NCI-H345 treated with DMSO at 0.1 percent for 48 hours (cell line): ENCODE measurements around the gene IL2RA.

Experiments
- DNase-seq: peaks from one replicate; lab custom pipeline; 2025; ENCODE audit not compliant: unreplicated experiment; lab: John Stamatoyannopoulos, UW

Gene IL2RA

GRCh38 chr10:5988336-5988920 lies 73.7 kb downstream of the IL2RA start:
- no peak for DNase-seq

- DNase-seq: no peak
Observed at GRCh38 chr10:5987747-5988146, 74.4 kb downstream of the IL2RA start.

GRCh38 chr10:5985029-5985428 lies 77.1 kb downstream of the IL2RA start:
- DNase-seq: no peak

- no peak for DNase-seq
Observed at GRCh38 chr10:5983774-5984173, 78.4 kb downstream of the IL2RA start.

GRCh38 chr10:5981529-5981928 lies 80.6 kb downstream of the IL2RA start:
- no peak for DNase-seq

- DNase-seq: no peak
Observed at GRCh38 chr10:5978230-5978489, 84.0 kb downstream of the IL2RA start.

GRCh38 chr10:5977471-5978229 lies 84.5 kb downstream of the IL2RA start, which contains the start of gene IL15RA:
TSS of gene IL15RA (minus strand) at chr10:5977543. CDS start at chr10:5977492, 51 bp downstream.
- no peak for DNase-seq

GRCh38 chr10:5976512-5977470 lies 85.4 kb downstream of the IL2RA start:
- DNase-seq: no peak

- no peak for DNase-seq
Observed at GRCh38 chr10:5975641-5976473, 86.3 kb downstream of the IL2RA start.

GRCh38 chr10:5973069-5973468 lies 89.1 kb downstream of the IL2RA start:
- DNase-seq: no peak

- no peak for DNase-seq
Observed at GRCh38 chr10:5971886-5972285, 90.3 kb downstream of the IL2RA start.

- DNase-seq: no peak
Observed at GRCh38 chr10:5971315-5971832, 90.8 kb downstream of the IL2RA start.

- DNase-seq: no peak
Observed at GRCh38 chr10:5970527-5970926, 91.6 kb downstream of the IL2RA start.

- no peak for DNase-seq
Observed at GRCh38 chr10:5970066-5970465, 92.1 kb downstream of the IL2RA start.

GRCh38 chr10:5968681-5969453 lies 93.3 kb downstream of the IL2RA start:
- DNase-seq: no peak

GRCh38 chr10:5968037-5968680 lies 94.0 kb downstream of the IL2RA start:
- no peak for DNase-seq

GRCh38 chr10:5965266-5965665 lies 96.9 kb downstream of the IL2RA start:
- no peak for DNase-seq

- no peak for DNase-seq
Observed at GRCh38 chr10:5964736-5965135, 97.4 kb downstream of the IL2RA start.

GRCh38 chr10:5963591-5963990 lies 98.6 kb downstream of the IL2RA start:
- no peak for DNase-seq
